Stimulated activated CD4-positive, alpha-beta T cell treated with anti-CD3 and anti-CD28 coated beads, TNF-alpha, amount 100 ng/mL, for 1 hour (primary cell): ENCODE measurements around the gene NEU4.
A peak's percentile ranks its signal among the peaks of the same experiment; 100 is the strongest.
"Not testable (repeated sequence)": the region's sequence is repeated elsewhere in the genome, so short reads cannot be mapped to it uniquely, and the experiment has no call there.

Experiments
- DNase-seq, 3 donors: peaks; one replicate each; pipeline ENCODE4 v3.0.0-alpha.2; 2020; ENCODE audit warnings: low read depth in 3 of 3, low spot score in 1 of 3

The NEU4 gene, protein sequence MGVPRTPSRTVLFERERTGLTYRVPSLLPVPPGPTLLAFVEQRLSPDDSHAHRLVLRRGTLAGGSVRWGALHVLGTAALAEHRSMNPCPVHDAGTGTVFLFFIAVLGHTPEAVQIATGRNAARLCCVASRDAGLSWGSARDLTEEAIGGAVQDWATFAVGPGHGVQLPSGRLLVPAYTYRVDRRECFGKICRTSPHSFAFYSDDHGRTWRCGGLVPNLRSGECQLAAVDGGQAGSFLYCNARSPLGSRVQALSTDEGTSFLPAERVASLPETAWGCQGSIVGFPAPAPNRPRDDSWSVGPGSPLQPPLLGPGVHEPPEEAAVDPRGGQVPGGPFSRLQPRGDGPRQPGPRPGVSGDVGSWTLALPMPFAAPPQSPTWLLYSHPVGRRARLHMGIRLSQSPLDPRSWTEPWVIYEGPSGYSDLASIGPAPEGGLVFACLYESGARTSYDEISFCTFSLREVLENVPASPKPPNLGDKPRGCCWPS

DNA sequence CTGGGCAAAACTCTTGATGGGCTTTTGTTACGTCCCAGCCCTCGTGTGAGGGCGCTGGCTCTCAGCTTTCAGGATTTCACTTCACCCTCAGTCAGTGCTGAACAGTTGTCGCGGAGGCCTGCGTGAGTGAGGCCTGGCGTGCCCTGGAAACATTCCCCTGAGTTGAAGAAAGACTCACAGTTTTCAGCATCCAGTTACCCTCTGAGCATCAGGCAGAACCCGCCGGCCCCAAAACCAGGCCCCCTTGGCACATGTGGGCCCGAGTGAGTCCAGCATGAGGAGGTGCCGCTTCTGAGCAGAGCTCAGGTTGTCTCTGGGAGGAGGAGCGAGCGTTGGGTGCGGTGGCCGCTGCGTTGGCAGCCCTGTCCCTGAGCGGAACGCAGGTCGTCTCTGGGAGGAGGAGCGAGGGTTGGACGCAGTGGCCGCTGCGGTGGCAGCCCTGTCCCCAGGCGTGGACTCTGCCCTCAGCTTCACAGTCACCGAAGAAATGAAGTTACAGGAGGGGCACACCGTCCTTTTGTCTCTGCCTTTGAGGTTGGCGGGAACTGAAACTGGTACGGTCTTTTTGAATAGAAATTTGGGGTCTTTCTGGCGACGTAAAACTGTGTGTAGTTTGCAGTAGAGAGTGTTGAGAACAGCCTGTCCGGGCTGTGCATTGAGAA, at the start of gene NEU4:
Gene NEU4 (plus strand): TSS at position 473 of the 662 bp plus-strand sequence. CDS start 5,292 bp downstream, outside the sequence.
- no peak for DNase-seq

DNA sequence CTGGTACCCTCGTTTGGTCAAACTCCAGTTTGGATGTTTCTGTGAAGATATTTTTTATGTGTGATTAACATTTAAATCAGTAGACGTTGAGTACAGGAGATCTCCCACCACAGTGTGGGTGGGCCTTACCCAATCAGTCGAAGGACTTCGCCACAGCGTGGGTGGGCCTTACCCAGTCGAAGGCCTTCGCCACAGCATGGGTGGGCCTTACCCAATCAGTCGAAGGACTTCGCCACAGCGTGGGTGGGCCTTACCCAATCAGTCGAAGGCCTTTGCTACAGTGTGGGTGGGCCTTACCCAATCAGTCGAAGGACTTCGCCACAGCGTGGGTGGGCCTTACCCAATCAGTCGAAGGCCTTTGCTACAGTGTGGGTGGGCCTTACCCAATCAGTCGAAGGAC, 49.1 kb upstream of the NEU4 start:
- not testable (repeated sequence) for DNase-seq

DNA sequence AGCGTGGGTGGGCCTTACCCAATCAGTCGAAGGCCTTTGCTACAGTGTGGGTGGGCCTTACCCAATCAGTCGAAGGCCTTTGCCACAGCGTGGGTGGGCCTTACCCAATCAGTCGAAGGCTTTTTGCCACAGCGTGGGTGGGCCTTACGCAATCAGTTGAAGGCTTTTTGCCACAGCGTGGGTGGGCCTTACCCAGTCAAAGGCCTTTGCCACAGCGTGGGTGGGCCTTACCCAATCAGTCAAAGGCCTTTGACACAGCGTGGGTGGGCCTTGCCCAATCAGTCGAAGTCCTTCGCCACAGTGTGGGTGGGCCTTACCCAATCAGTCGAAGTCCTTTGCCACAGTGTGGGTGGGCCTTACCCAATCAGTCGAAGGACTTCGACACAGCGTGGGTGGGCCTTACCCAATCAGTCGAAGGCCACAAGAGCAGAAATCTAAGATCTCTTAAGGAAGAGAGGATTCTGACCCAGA, 48.7 kb upstream of the NEU4 start:
- no peak for DNase-seq

DNA sequence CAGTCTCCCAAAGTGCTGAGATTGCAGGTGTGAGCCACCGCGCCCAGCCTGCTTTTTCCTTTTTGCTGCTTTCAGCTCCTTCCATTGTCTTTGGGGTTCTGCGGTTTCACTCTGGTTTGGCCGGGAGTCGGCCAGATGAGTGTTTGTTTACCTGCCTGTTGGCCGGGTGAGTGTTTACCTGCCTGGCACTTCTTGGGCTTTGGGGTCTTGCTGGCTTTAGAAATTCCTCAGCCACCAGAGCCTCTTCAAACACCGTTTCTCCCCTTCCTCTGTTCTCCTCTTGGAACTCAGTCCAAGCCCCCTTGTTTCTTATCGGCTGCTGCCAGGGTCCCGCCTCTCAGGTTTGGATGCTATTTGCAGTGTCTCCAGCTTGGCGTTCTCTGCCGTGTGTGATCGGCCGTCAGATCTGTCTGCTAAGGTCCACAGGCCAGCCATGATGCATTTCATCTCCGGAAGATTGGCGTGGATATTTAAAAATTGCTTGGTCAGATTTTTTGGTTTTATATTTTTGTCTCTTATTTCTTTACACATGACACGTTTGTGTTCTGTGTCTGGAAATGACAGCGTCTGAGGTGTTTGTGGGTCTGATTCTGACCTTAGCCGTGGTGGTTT, 46.6 kb upstream of the NEU4 start:
- no peak for DNase-seq

DNA sequence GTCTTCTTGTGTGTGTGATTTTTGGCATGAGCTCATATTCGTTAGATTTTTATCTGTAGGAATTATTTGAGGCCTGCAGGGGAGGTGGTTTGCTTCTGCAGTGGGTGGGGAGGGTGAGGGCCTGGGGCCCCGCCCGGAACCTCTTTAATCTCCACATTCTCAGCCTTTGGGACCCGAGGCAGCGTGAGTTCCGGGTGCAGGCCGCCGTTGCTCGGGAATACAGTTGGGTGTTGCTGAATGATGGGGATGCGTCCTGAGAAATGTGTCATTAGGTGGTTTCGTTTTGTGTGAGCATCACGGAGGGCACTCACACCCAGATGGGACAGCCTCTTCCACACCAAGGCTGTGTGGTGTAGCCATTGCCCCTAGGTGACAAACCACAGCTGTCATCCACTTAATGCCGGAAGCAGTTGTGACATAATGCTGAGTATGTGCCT, 46.0 kb upstream of the NEU4 start:
- peak in 2 of 3 donors; percentile 28 to 32 for DNase-seq

DNA sequence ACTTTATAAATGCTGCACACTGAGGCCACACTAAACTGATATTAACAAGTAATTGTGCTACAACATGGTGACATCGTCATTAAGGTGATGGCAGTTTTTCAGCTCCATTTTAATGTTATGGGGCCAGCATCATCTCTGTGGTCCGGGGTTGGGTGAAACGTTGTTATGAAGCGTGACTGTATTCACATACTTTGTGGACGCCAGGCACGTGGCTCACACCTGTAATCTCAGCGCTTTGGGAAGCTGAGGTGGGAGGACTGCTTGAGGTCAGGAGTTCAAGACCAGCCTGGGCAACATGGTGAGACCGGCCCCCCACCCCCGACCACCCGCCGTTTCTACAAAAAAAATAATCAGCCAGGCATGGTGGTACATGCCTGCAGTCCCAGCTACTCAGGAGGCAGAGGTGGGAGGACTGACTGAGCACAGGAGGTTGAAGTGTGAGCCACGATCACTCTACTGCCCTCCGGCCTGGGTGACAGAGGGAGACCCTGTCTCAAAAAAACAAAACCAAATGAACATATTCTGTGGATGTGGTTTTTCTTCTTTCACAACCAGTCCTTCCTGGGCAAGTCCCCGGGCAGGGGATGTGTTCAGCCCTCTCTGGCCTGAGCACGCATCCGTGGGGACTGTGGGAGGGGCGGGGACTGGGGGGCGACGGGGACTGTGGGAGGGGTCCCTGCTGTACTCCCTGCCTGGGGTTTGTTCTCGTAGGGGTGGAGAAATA, 45.3 kb upstream of the NEU4 start:
- no peak for DNase-seq

DNA sequence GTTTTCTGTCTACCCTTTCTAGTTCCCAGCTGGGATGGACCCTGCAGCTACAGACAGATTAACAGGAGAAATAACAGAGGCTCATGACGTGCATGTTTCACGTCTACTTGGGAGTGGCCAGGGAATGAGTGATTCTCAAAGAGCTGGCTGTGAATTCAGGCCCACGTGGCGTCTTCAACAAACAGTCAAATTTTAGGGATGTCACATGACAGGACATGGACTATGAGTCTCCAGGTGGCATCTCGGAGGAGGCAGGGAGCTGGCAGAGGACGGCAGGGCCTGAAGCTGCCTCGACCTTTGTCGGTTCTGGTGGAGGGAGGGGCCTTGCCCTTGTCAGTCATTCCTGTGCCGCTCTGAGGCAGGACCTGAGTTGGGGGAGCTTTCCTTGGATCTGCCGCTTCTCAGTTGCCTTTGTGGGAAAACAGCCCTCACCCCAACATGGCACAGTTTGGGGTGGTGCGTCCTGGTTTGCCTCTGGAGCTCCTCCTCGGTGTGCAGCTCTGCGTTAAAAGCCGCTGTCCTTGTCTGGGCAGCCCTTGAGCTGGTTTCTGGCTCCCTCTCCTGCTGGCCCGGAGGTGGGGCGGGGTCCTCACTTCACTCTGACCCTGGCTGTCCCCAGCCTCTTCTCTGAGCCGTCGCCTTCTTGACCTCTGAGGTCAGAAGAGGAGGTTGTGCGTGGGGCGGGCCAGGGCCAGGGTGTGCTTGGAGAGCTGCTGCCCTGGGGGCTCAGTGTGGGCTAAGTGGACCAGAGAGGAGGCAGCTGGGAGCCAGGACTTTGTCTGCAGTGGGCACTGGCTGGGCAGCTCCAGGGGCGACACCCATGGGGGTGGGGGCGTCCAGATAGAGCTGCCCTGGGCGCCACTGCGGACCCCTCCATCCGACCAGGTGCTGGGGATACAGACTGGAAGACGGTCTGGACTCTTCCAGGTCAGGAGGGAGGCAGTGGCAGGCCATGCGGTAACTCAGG, 44.4 kb upstream of the NEU4 start:
- DNase-seq, result no peak

DNA sequence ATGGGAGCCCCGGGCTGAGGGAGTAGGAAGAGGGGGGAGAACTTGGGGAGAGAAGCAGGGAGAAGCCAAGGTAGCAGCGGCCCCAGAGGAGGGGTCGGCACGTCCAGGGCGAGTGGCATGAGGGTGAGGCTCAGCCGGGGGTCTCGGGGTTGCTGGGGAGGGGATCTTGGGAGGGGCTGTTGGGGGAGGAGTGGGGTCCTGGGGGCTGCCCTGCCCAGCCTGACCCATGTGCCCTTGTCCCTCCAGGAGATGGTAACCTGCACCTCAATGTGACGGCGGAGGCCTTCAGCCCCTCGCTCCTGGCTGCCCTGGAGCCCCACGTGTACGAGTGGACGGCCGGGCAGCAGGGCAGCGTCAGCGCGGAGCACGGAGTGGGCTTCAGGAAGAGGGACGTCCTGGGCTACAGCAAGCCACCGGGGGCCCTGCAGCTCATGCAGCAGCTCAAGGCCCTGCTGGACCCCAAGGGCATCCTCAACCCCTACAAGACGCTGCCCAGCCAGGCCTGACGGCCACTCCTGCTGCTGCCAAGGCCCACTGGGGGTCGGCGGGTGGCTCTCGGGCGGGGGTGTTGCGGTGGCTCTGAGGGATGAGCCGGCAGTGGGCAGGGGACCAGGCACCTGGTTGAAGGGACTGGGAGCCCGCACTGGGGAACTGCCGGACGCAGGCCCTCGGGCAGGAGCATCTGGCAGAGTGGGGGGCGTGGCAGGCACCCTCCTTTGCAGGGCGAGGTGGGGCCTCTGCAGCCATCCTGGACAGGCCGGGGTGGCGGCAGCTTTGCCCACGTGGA, 41.3 kb upstream of the NEU4 start:
- no peak for DNase-seq

DNA sequence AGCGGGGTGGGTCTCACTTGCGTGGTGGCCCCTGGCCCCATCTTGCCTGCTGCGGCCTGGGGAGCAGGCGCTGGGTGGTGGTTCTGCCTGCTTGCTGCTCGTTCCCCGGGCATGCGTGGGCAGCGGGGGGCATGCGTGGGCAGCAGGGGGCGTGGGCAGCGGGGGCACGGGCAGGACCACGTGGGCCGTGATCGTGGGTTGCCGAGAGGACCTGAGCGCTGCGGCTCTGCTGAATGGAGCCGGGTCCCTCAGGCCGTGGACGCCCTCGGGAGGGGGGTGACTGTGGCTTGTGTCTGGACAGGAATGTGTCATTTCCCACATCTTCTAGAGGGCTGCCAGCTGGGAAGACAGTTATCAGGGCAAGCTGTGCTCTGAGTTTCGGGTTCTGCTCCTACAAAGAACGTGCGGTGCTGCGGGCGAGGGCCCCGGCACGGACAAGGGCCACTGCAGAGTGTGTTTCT, 40.7 kb upstream of the NEU4 start:
- DNase-seq, result no peak

DNA sequence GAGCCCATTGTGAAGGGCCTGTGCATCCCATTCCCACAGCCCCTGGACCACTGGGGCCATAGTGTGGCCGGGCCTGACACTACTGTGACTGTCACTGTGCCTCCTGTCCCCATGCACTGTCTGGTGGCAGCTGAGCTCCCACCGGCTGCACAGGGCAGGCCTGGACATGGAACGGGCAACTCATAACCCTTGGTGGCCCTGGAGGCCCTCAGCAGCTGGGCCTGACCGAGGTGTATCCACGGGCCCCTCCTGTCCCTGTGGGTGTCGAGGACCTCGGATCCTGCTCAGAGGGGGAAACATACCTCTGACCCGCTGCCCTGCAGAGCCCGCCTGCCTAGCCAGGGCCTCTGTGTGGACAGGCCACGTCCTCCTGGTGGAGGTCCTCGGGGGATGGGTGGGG, 40.1 kb upstream of the NEU4 start:
- no peak for DNase-seq

DNA sequence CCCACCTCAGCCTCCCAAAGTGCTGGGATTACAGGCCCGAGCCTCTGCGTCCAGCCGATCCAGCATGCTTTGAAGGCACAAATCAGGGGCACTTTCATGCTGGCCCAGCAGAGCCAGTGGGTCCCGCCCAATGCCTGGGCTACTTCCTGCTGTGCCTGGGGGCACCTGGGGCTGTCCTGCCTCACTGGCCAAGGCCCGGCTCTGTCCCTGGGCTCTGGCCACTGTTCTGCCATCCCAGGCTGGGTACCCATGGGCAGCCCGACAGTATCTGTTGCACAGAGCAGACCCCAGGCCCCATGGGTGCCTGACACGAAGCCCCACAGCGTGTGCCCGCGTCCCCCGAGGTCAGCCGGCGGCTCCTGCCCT, 39.2 kb upstream of the NEU4 start:
- no peak for DNase-seq

DNA sequence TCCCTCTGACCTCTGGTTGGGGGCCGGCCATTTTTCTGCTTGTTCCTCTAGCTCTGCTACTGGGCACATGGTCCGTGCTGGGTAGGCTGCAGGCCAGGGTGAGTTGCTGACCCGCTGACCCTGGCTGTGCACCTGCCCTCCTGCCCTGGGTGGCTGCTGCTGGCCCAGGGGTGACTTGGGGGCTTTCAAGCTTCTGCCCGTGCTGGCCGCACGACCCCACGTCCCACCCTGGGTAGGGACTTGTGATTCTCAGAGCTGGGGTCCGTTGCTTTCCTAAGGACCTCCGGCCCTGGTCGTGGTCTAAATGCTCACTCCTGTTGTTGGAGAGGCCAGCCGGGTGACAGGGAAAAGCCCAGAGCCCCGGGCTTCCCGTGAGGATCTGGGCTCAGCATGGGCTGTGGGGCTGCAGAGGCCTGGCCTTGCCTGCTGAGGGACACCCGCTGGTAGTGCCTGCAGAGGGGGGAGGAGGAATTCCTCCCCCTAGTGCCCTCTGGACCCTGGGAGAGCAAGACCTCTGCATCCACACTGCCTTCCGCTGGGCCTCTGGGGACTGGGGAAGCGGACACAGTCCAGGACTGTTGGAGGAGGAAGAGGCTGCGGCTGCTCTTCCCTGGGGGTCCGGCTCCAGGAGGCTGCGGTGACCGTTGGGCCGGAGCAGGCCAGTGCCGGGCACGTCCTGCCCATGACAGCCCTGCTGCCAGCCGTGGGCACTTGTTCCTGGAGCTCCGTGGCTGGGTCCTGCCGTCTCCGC, 38.6 kb upstream of the NEU4 start:
- DNase-seq, result no peak

DNA sequence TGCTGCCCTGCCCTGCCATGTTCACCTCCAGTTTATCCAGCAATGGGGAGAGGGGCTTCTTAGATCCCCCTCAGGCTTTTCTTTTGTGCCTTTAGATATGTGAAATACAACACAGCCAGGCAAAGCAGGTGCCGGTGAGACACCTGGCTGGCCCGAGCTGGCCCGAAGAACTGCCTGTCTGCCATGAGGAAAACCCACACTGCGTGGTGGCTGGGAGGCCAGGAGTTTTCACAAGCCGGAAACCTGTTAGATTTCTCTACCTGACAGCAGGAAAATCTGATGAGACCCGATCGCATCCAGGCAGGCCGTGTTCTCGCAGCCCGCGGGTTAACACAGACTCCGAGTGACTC, 38.1 kb upstream of the NEU4 start:
- no peak for DNase-seq

DNA sequence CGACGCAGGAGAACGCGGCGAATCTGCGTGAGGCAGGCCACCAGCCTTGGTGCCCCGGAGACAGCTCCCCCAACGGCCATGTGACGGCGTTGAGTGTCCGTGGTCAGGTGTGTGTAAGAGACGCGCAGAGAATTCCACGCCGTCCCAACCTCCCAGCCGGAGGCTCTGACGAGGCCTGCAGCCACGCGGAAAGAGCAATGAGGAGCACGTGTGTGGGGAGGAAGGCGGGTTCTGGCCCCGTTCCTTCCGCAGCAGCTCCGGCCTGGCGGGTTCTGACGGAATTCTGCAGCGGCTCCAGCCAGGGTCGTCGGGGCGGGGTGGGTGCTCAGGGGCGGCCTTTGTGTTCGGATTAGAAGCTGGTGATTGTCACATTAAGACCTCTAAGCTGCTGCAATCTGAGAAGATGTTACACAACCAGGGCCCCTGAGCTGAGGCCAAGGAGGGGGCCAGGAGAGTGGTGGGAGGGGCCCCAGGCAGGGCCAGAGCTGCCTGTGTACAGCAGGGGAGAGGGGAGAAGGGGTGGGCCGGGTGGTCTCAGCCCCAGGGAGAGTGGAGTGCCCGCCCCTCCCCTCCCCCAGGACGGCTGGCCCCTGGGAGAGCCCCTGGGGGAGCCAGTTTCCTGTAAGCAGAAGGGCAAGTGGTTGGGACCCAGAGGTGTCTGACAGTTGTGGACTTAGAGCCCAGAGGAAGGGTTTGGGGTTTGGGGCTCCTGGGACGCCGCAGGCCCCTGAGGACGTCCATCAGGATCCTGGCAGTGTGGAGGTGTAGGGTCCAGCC, 37.5 kb upstream of the NEU4 start:
- no peak for DNase-seq

DNA sequence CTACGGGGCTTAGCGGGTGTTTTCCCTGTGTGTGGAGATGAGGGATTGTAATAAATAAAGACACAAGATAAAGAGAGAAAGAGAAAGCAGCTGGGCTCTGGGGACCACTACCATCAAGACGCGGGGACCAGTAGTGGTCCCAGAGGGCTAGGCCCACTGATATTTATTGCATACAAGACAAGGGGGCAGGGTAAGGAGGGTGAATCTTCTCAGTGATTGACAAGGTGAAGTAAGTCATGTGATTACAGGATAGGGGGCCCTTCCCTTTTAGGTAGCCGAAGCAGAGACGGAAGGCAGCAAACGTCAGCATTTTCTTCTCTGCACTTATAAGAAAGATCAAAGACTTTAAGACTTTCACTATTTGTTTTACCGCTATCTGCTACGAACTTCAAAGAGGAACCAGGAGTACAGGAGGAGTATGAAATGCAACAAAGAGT, 36.9 kb upstream of the NEU4 start:
- DNase-seq, result no peak

DNA sequence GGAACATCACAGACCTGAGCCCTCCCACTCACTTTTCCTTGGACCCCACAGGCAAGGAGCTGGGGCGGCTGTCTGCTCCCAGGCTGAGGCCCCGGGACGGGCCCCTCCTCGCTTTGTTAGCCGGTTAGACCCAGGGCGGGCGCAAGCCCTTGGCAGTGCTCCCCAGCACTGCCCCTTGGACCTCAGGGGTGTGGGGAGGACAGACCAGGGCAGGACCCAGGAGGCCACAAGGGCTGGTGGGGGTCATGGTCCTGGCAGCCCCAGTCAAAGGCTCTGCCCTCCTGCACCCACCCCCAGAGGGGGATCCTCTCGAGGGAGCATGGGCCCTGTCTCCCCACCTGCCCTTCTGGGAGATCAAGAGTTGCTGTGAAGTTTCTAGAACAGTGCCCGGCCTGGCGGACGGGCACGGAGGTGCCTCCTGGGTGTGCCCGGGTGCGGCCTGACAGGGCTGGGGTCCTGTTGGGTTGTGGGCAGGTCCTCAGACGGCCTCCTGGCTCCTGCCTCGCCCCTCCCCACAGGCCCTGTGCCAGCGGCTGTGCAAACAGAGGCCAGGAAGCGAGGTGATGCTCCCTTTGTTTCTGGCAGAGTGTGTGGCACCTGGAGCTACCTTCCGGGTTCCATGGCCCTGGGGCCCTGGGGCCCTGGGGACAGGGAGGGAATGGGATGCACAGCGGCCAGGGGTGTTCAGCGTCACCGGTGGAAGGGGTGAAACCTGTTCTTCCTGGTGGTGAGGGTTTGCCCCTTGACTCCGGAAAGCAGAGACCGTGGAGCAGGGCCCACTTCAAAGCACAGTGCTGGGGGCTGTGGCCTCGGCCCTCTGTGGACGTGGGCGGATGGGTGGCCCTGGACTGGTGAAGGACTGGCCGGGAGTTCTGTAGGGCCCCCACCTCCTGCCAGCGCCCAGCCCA, 35.2 kb upstream of the NEU4 start:
- no peak for DNase-seq
